Type B pancreatic cell (in vitro differentiated cells): ENCODE measurements around the gene DNAJB13. TPM values are rescaled to one million over a fixed set of nuclear protein-coding genes. Genes with fewer than 3 reads are reported as not detected.

Experiments used
- DNase-seq: peaks from one replicate; pipeline ENCODE4 v3.0.0; 2021; ENCODE audit warnings: mixed read lengths; ENCODE audit not compliant: unreplicated experiment; ENCODE audit errors: extremely low spot score
- H3K27ac Mint-ChIP-seq: 2 replicates; pipeline ENCODE4 v1.8.0; 2021; ENCODE audit warnings: mild to moderate bottlenecking, mixed read lengths
- H3K27me3 Mint-ChIP-seq: 2 replicates; pipeline ENCODE4 v1.8.0; 2021; ENCODE audit warnings: mixed read lengths
- H3K36me3 Mint-ChIP-seq: 2 replicates; pipeline ENCODE4 v1.8.0; 2021; ENCODE audit warnings: mixed read lengths
- H3K4me1 Mint-ChIP-seq: one replicate; pipeline ENCODE4 v1.8.0; 2021; ENCODE audit warnings: mixed read lengths; ENCODE audit not compliant: unreplicated experiment
- H3K4me3 Mint-ChIP-seq: 2 replicates; pipeline ENCODE4 v1.8.0; 2021; ENCODE audit warnings: mild to moderate bottlenecking, mixed read lengths
- H3K9me3 Mint-ChIP-seq: 2 replicates; pipeline ENCODE4 v1.8.0; 2021; ENCODE audit warnings: mixed read lengths
- total RNA-seq: library from RNA; stranded (reverse); gene quantifications from 2 replicates; pipeline ENCODE4 v1.2.1, GENCODE V29; 2021; ENCODE audit warnings: low replicate concordance
- TF ChIP-seq, protein P1 (sequence below): fragments of 200-600 bp; sonication (generic); conservative IDR thresholded peaks from 2 replicates; pipeline ENCODE4 v1.5.0; 2021; ENCODE audit warnings: antibody characterized with exemption, mild to moderate bottlenecking

Gene DNAJB13
- total RNA-seq, 1 donor from 2014 or later: 2.8 TPM

DNA sequence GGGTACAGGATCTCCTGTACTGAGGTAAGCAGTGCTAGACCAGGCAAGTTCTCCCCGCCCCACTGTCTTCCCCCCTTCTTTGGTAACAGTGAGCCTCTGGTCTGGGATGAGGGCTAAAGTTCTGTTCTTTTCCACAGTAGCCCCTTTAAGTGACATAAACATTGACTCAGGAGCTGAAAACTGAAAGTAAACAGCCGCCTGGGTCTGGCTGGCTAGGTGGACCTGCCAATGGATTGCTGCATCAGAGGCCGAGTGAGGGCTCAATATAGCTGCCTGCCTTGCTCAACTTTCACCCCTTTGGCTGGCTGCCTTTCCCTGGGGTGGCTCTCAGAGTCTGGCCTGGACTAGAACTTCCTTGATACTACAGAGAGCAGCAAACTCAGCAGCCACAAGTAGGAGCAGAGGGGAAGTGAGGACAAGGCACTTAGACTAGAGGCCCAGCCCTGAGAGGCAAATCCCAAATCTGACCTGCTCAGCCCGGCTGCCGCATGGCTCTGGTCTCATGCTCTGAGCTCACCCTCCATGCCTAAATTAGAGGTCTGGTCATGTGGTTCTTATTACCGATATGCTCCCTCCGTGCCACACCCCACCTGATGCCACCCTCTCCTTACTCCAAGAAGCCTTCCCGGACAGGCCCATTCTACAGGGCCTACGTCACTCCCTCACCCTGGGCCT lies 67.6 kb downstream of the DNAJB13 start:
- Mint-ChIP-seq H3K4me1 (no peaks in the 10 kb centered on the region), H3K4me3 (no peak overlapping the region), H3K27ac (peak overlapping the region; percentile 74), H3K9me3 (no peaks in the 10 kb centered on the region), H3K27me3 (no peaks in the 10 kb centered on the region), H3K36me3 (peaks cover 17% of the 10 kb centered on the region)
- no peak for DNase-seq
- TF ChIP-seq, protein P1, sequence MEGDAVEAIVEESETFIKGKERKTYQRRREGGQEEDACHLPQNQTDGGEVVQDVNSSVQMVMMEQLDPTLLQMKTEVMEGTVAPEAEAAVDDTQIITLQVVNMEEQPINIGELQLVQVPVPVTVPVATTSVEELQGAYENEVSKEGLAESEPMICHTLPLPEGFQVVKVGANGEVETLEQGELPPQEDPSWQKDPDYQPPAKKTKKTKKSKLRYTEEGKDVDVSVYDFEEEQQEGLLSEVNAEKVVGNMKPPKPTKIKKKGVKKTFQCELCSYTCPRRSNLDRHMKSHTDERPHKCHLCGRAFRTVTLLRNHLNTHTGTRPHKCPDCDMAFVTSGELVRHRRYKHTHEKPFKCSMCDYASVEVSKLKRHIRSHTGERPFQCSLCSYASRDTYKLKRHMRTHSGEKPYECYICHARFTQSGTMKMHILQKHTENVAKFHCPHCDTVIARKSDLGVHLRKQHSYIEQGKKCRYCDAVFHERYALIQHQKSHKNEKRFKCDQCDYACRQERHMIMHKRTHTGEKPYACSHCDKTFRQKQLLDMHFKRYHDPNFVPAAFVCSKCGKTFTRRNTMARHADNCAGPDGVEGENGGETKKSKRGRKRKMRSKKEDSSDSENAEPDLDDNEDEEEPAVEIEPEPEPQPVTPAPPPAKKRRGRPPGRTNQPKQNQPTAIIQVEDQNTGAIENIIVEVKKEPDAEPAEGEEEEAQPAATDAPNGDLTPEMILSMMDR: no peak

DNA sequence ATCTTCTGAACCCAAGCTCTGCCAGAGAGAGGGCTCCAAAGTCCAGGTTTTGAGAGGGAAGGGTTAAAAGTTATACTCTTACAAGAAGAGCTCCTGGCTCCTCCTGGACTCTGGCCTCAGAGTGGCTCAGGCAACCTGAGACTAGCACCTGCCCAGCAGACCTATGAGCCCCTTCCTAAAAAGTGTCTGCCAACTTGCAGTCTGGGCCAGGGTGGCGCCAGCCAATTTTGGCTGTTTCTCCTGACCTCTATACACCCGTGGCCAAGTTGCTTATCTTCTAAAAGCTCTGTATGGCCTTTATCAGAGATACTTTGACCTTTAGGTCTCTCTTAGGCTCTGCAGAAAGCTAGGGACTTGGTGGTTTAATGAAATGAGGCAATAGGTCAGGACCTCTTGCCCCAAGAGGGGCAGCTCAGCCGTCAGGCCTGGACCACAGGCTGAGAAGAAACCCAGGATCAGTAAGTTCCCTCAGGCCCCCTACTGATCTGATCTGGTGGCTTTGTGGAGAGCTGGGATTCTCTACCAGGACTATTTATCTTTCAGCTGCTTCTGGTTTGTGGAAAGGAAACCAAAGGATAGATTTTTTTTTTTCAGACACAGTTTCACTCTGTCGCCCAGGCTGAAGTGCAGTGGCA lies 68.4 kb downstream of the DNAJB13 start:
- no peaks in the 10 kb centered on the region for H3K9me3 Mint-ChIP-seq
- peak overlapping the region; percentile 74 for H3K27ac Mint-ChIP-seq
- H3K4me3 Mint-ChIP-seq: no peak overlapping the region
- DNase-seq: no peak
- TF ChIP-seq, protein P1: no peak
- no peaks in the 10 kb centered on the region for H3K4me1 Mint-ChIP-seq
- no peaks in the 10 kb centered on the region for H3K27me3 Mint-ChIP-seq
- peaks cover 23% of the 10 kb centered on the region for H3K36me3 Mint-ChIP-seq

DNA sequence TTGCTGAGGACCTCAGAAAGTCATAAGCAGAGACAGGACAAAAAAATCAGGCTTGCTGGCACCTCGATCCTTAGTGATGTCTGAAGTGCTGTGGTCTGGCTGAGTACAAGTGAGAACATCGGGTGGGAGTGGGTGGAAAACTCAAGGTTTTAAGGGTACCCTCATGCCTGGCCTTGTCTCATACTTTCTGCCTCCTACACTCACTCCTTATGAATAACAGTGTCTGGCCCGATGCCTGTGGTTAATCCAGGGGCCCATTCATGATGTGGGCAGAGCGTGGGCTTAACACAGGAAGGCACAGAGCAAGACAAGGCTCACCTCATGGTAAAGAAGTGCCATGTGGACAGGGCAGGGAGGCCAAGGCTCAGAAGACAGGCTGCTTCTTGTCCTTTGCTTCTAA lies 69.0 kb downstream of the DNAJB13 start:
- TF ChIP-seq, protein P1: no peak
- Mint-ChIP-seq H3K4me1 (no peaks in the 10 kb centered on the region), H3K36me3 (peaks cover 23% of the 10 kb centered on the region), H3K27ac (peak overlapping the region; percentile 74), H3K9me3 (no peaks in the 10 kb centered on the region), H3K4me3 (no peak overlapping the region), H3K27me3 (no peaks in the 10 kb centered on the region)
- DNase-seq: no peak

Other genes starting within 250 kb of the DNAJB13 start
- 86.7 and 123 TPM in 2 replicates for gene RAB6A, start 190.0 kb upstream of the DNAJB13 start, total RNA-seq
- gene MRPL48, start 163.2 kb upstream of the DNAJB13 start, total RNA-seq: 35.9 and 43.7 TPM in 2 replicates
- gene COA4, start 74.2 kb upstream of the DNAJB13 start, total RNA-seq: 58.5 and 61.7 TPM in 2 replicates
- 22.5 and 30.7 TPM in 2 replicates for gene PAAF1, start 74.0 kb upstream of the DNAJB13 start, total RNA-seq
- gene UCP2, start 31.8 kb downstream of the DNAJB13 start, total RNA-seq: 70.4 and 104 TPM in 2 replicates
- gene UCP3, start 58.1 kb downstream of the DNAJB13 start, total RNA-seq: 2.4 and 3.7 TPM in 2 replicates
- gene C2CD3, start 220.0 kb downstream of the DNAJB13 start, total RNA-seq: 34.2 and 36.8 TPM in 2 replicates
- 44.8 and 45.0 TPM in 2 replicates for gene PPME1, start 220.3 kb downstream of the DNAJB13 start, total RNA-seq